Keratinocyte (primary cell): ENCODE data around the gene TUNAR.

Source experiments
- EZH2 ChIP-seq: IDR thresholded peaks from one replicate; pipeline ENCODE4 v1.6.1; 2012; ENCODE audit warnings: inconsistent platforms, mild to moderate bottlenecking, low read length, moderate library complexity
- TF ChIP-seq, protein P1 (sequence below), 3 experiments: IDR thresholded peaks in 1 of 3; conservative IDR thresholded peaks in 1 of 3; optimal IDR thresholded peaks in 1 of 3; 2 replicates in 2 of 3; 3 replicates in 1 of 3; pipeline versions ENCODE3 to v1.5.1; 2011; ENCODE audit warnings: low read length in 3 of 3, mild to moderate bottlenecking in 3 of 3, moderate library complexity in 2 of 3, control low read depth in 1 of 3, inconsistent platforms in 1 of 3; ENCODE audit not compliant: insufficient read depth in 2 of 3; ENCODE audit errors: extremely low read depth in 1 of 3

DNA sequence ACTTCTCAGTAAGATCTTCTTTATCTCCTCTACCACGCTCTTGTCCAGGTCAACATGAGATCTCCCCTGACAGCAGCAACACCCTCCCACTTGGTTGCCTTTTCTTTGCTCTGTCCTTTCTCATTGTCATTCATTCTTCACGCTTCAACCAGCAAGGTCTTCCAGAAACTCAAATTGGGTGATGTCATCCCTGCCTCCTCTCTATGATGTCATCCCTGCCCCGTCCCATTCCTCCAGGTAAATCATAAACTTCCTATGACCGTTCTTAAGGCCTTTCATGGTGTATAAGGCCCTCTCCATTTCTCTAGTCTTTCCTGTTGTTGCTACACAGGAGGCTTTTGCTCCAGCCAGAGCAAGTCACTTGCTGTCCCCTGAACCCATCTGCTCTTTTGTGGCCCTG, 17.7 kb upstream of the TUNAR start:
- TF ChIP-seq, protein P1, sequence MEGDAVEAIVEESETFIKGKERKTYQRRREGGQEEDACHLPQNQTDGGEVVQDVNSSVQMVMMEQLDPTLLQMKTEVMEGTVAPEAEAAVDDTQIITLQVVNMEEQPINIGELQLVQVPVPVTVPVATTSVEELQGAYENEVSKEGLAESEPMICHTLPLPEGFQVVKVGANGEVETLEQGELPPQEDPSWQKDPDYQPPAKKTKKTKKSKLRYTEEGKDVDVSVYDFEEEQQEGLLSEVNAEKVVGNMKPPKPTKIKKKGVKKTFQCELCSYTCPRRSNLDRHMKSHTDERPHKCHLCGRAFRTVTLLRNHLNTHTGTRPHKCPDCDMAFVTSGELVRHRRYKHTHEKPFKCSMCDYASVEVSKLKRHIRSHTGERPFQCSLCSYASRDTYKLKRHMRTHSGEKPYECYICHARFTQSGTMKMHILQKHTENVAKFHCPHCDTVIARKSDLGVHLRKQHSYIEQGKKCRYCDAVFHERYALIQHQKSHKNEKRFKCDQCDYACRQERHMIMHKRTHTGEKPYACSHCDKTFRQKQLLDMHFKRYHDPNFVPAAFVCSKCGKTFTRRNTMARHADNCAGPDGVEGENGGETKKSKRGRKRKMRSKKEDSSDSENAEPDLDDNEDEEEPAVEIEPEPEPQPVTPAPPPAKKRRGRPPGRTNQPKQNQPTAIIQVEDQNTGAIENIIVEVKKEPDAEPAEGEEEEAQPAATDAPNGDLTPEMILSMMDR (optimal IDR thresholded peaks at IDR 0.05 in 1 of 3, IDR thresholded peaks at IDR 0.05 in 1 of 3, conservative IDR thresholded peaks at IDR 0.05 in 1 of 3; ENCODE audit: extremely low read depth in 1 of 3, insufficient read depth in 2 of 3, low read length in 3 of 3): no peak
- no peak for TF ChIP-seq EZH2
